ENCODE results near the gene OSBPL3. TPM values are rescaled to one million over a fixed set of nuclear protein-coding genes. Genes with fewer than 3 reads are reported as not detected.

OSBPL3 gene
- total and polyA plus RNA-seq, 4 donors: 0.28 to 3.0 (median 1.1) TPM

GRCh38 chr7:24932815-24933214 is 47.2 kb downstream of the OSBPL3 start (continued):
- no peak for TF ChIP-seq ZBTB33 (IDR thresholded peaks at IDR 0.05)
- no peak for TF ChIP-seq MAX (IDR thresholded peaks at IDR 0.05)

GRCh38 chr7:24932389-24932788 is 47.6 kb downstream of the OSBPL3 start:
- Histone ChIP-seq H3K27me3 (ENCODE audit: control insufficient read depth in 4 of 4, insufficient read depth in 4 of 4, low read length in 3 of 4) (no peaks in the 10 kb centered on the region), H3K27ac (ENCODE audit: low read depth in 1 of 2, low read length in 2 of 2) (no peak overlapping the region), H3K4me3 (ENCODE audit: low read depth in 1 of 3, low read length in 3 of 3) (no peak overlapping the region), H3K4me1 (ENCODE audit: control insufficient read depth in 4 of 4, insufficient read depth in 4 of 4, low read length in 3 of 4) (no peaks in the 10 kb centered on the region), H3K9me3 (ENCODE audit: control insufficient read depth in 4 of 4, low read length in 3 of 4) (no peaks in the 10 kb centered on the region), H3K36me3 (ENCODE audit: control insufficient read depth in 4 of 4, insufficient read depth in 3 of 4, low read depth in 1 of 4, low read length in 3 of 4) (no peaks in the 10 kb centered on the region), H3K9ac (ENCODE audit: low read depth in 1 of 2, low read length in 2 of 2) (no peak overlapping the region)
- TF ChIP-seq HNF4A (conservative IDR thresholded peaks at IDR 0.05) (no peak), YY1 (IDR thresholded peaks at IDR 0.05) (no peak), CTCF (IDR thresholded peaks at IDR 0.05; ENCODE audit: low read depth, low read length, missing input control) (no peak), GABPA (IDR thresholded peaks at IDR 0.05 in 1 of 2, conservative IDR thresholded peaks at IDR 0.05 in 1 of 2) (no peak), TAF1 (conservative IDR thresholded peaks at IDR 0.05) (no peak), FOXA2 (IDR thresholded peaks at IDR 0.05) (no peak), HNF4G (IDR thresholded peaks at IDR 0.05) (no peak), NR2F2 (IDR thresholded peaks at IDR 0.05) (no peak), EGR1 (IDR thresholded peaks at IDR 0.05; ENCODE audit: low read depth in 2 of 2) (no peak), FOXA1 (IDR thresholded peaks at IDR 0.05) (no peak)
- WGBS: 82% methylated on average over 3 of the region's 3 CpGs
- no peak for DNase-seq (ENCODE audit: low spot score)

GRCh38 chr7:24931844-24932243 is 48.1 kb downstream of the OSBPL3 start:
- Histone ChIP-seq H3K9ac (ENCODE audit: low read depth in 1 of 2, low read length in 2 of 2) (no peak overlapping the region), H3K9me3 (ENCODE audit: control insufficient read depth in 4 of 4, low read length in 3 of 4) (no peaks in the 10 kb centered on the region), H3K36me3 (ENCODE audit: control insufficient read depth in 4 of 4, insufficient read depth in 3 of 4, low read depth in 1 of 4, low read length in 3 of 4) (no peaks in the 10 kb centered on the region), H3K4me1 (ENCODE audit: control insufficient read depth in 4 of 4, insufficient read depth in 4 of 4, low read length in 3 of 4) (no peaks in the 10 kb centered on the region), H3K27me3 (ENCODE audit: control insufficient read depth in 4 of 4, insufficient read depth in 4 of 4, low read length in 3 of 4) (no peaks in the 10 kb centered on the region), H3K4me3 (ENCODE audit: low read depth in 1 of 3, low read length in 3 of 3) (no peak overlapping the region), H3K27ac (ENCODE audit: low read depth in 1 of 2, low read length in 2 of 2) (no peak overlapping the region)
- DNase-seq (ENCODE audit: low spot score): no peak
- 92% methylated on average over 3 of the region's 3 CpGs for WGBS
- TF ChIP-seq HNF4A (conservative IDR thresholded peaks at IDR 0.05) (no peak), FOXA1 (IDR thresholded peaks at IDR 0.05) (no peak), MAX (IDR thresholded peaks at IDR 0.05) (no peak), SP1 (IDR thresholded peaks at IDR 0.05) (no peak), GABPA (IDR thresholded peaks at IDR 0.05 in 1 of 2, conservative IDR thresholded peaks at IDR 0.05 in 1 of 2) (no peak), CTCF (IDR thresholded peaks at IDR 0.05; ENCODE audit: low read depth, low read length, missing input control) (no peak), RXRA (IDR thresholded peaks at IDR 0.05) (no peak), FOXA2 (IDR thresholded peaks at IDR 0.05) (no peak), TAF1 (conservative IDR thresholded peaks at IDR 0.05) (no peak), HNF4G (IDR thresholded peaks at IDR 0.05) (no peak), EGR1 (IDR thresholded peaks at IDR 0.05; ENCODE audit: low read depth in 2 of 2) (no peak), REST (IDR thresholded peaks at IDR 0.05) (no peak), ZBTB33 (IDR thresholded peaks at IDR 0.05) (no peak), NR2F2 (IDR thresholded peaks at IDR 0.05) (no peak), YY1 (IDR thresholded peaks at IDR 0.05) (no peak), ATF3 (IDR thresholded peaks at IDR 0.05) (no peak), JUND (IDR thresholded peaks at IDR 0.05) (no peak)

All from liver (tissue), 9 donors.